GM23248 (cell line): ENCODE data around the gene ELMO1. TPM values are rescaled to one million over a fixed set of nuclear protein-coding genes. Genes with fewer than 3 reads are reported as not detected.

Experiments
- DNase-seq: peaks from one replicate; pipeline ENCODE4 v3.0.0-alpha.2; 2015
- H2AFZ ChIP-seq: fragments of 200-600 bp; sonication (generic); 2 replicates; pipeline ENCODE4 v1.6.1; 2016; ENCODE audit warnings: antibody characterized with exemption
- H3F3A ChIP-seq: fragments of 200-600 bp; sonication (generic); 2 replicates; pipeline ENCODE4 v1.6.1; 2016; ENCODE audit warnings: mild to moderate bottlenecking, antibody characterized with exemption, mixed run types; ENCODE audit not compliant: insufficient read depth
- H3K27ac ChIP-seq: fragments of 200-600 bp; sonication (generic); 2 replicates; pipeline ENCODE4 v1.5.1; 2016; ENCODE audit warnings: mild to moderate bottlenecking
- H3K27me3 ChIP-seq: fragments of 200-600 bp; sonication (generic); replicated peaks from 2 replicates; pipeline ENCODE4 v1.6.1; 2016; ENCODE audit warnings: mild to moderate bottlenecking; ENCODE audit not compliant: insufficient read depth
- H3K36me3 ChIP-seq: fragments of 200-600 bp; sonication (generic); 2 replicates; pipeline ENCODE4 v1.6.1; 2016; ENCODE audit warnings: low read depth, mild to moderate bottlenecking
- H3K4me1 ChIP-seq: fragments of 200-600 bp; sonication (generic); 2 replicates; pipeline ENCODE4 v1.6.1; 2016; ENCODE audit warnings: mild to moderate bottlenecking; ENCODE audit not compliant: insufficient read depth
- H3K4me2 ChIP-seq: fragments of 200-600 bp; sonication (generic); one replicate; pipeline ENCODE4 v1.6.1; 2016; ENCODE audit warnings: mild to moderate bottlenecking; ENCODE audit not compliant: unreplicated experiment
- H3K4me3 ChIP-seq: fragments of 200-600 bp; sonication (generic); 2 replicates; pipeline ENCODE4 v1.5.1; 2016; ENCODE audit warnings: mild to moderate bottlenecking
- H3K79me2 ChIP-seq: fragments of 200-600 bp; sonication (generic); 2 replicates; pipeline ENCODE4 v1.6.1; 2016; ENCODE audit warnings: mild to moderate bottlenecking; ENCODE audit not compliant: insufficient read depth
- H3K9ac ChIP-seq: fragments of 200-600 bp; sonication (generic); 2 replicates; pipeline ENCODE4 v1.6.1; 2016; ENCODE audit warnings: mild to moderate bottlenecking
- H3K9me2 ChIP-seq: fragments of 200-600 bp; sonication (generic); 2 replicates; pipeline ENCODE4 v1.6.1; 2016; ENCODE audit warnings: mixed run types, mild to moderate bottlenecking, moderate library complexity; ENCODE audit not compliant: insufficient read depth
- H3K9me3 ChIP-seq: fragments of 200-600 bp; sonication (generic); one replicate; pipeline ENCODE4 v1.6.1; 2017; ENCODE audit warnings: low read depth
- H4K20me1 ChIP-seq: fragments of 200-600 bp; sonication (generic); 2 replicates; pipeline ENCODE4 v1.6.0; 2016; ENCODE audit not compliant: insufficient read depth
- EZH2 ChIP-seq: fragments of 200-600 bp; sonication (generic); IDR thresholded peaks from 2 replicates; pipeline ENCODE4 v1.6.1; 2018; ENCODE audit warnings: antibody characterized with exemption, mild to moderate bottlenecking; ENCODE audit not compliant: insufficient read depth, poor library complexity, severe bottlenecking
- EZH2phosphoT487 ChIP-seq: fragments of 200-600 bp; sonication (generic); IDR thresholded peaks from 2 replicates; pipeline ENCODE4 v1.6.1; 2018; ENCODE audit warnings: antibody characterized with exemption, moderate library complexity, mild to moderate bottlenecking, low read depth; ENCODE audit not compliant: insufficient read depth
- WGBS, 2 experiments: methylation state at CpG; one replicate each; pipeline ENCODE4 v1.1.6; 2015 to 2017; ENCODE audit warnings: low lambda C conversion rate in 2 of 2, low coverage in 1 of 2; ENCODE audit errors: missing lambda C conversion rate in 2 of 2; 5-methylcytosine and 5-hydroxymethylcytosine counted together
- in situ Hi-C: fragments of 300-500 bp; cut with MboI; formaldehyde crosslinking; loops from 2 replicates; pipeline ENCODE4 v1.15.0; 2020
- polyA plus RNA-seq: library from polyadenylated mRNA; unstranded; fragments of >200 nt; fragmentation: Nextera tagmentation; extraction: Ambion mirVana; gene quantifications from 2 replicates; pipeline ENCODE4 v1.2.1, GENCODE V29; 2016
- total RNA-seq: library from RNA; depleted of rRNA; stranded (reverse); fragments of >200 nt; shearing (Covaris generic); gene quantifications from 2 replicates; pipeline ENCODE4 v1.2.3, GENCODE V29; 2014

Gene ELMO1
- total and polyA plus RNA-seq, 2 experiments from 2014 or later, result not detected

- 49% methylated on average over 2 of the region's 2 CpGs for WGBS, 2 experiments
- in situ Hi-C loops, result no loop called here
- Histone ChIP-seq H3K9me3 (no peaks in the 10 kb centered on the region), H4K20me1 (no peaks in the 10 kb centered on the region), H3K4me1 (no peaks in the 10 kb centered on the region), H3F3A (no peaks in the 10 kb centered on the region), H3K36me3 (no peaks in the 10 kb centered on the region), H3K4me3 (no peak overlapping the region), H2AFZ (no peak overlapping the region), H3K79me2 (no peaks in the 10 kb centered on the region), H3K27ac (no peak overlapping the region), H3K9ac (no peak overlapping the region), H3K4me2 (no peak overlapping the region), H3K27me3 (no peaks in the 10 kb centered on the region), H3K9me2 (no peaks in the 10 kb centered on the region)
- TF ChIP-seq EZH2phosphoT487, result no peak
- no peak for TF ChIP-seq EZH2
- no peak for DNase-seq
Observed at GRCh38 chr7:37173670-37174069, 275.0 kb downstream of the ELMO1 start.

- Histone ChIP-seq H4K20me1 (no peaks in the 10 kb centered on the region), H3F3A (no peaks in the 10 kb centered on the region), H3K36me3 (no peaks in the 10 kb centered on the region), H2AFZ (no peak overlapping the region), H3K27me3 (no peaks in the 10 kb centered on the region), H3K79me2 (no peaks in the 10 kb centered on the region), H3K9me3 (no peaks in the 10 kb centered on the region), H3K9me2 (no peaks in the 10 kb centered on the region), H3K4me2 (no peak overlapping the region), H3K4me1 (no peaks in the 10 kb centered on the region), H3K4me3 (no peak overlapping the region), H3K27ac (no peak overlapping the region), H3K9ac (no peak overlapping the region)
- no peak for DNase-seq
- in situ Hi-C loops, result no loop called here
- TF ChIP-seq EZH2 (no peak), EZH2phosphoT487 (no peak)
- WGBS, 2 experiments, result 19 to 29% methylated on average over 5 of the region's 5 CpGs
Observed at GRCh38 chr7:37162106-37162505, 286.6 kb downstream of the ELMO1 start.

GRCh38 chr7:37160656-37161055, 288.0 kb downstream of the ELMO1 start:
- H3K36me3 ChIP-seq, result no peaks in the 10 kb centered on the region
- no peaks in the 10 kb centered on the region for H4K20me1 ChIP-seq
- H3K9me2 ChIP-seq, result no peaks in the 10 kb centered on the region
- H3K9ac ChIP-seq, result no peak overlapping the region
- H3K9me3 ChIP-seq, result no peaks in the 10 kb centered on the region
- DNase-seq, result no peak
- H2AFZ ChIP-seq, result no peak overlapping the region
- TF ChIP-seq EZH2 (no peak), EZH2phosphoT487 (no peak)
- in situ Hi-C loops, result no loop called here
- 4 to 12% methylated on average over 2 of the region's 2 CpGs for WGBS, 2 experiments
- H3K4me2 ChIP-seq, result no peak overlapping the region
- H3K79me2 ChIP-seq, result no peaks in the 10 kb centered on the region
- no peak overlapping the region for H3K4me3 ChIP-seq
- H3F3A ChIP-seq, result no peaks in the 10 kb centered on the region
- no peak overlapping the region for H3K27ac ChIP-seq
- H3K4me1 ChIP-seq, result no peaks in the 10 kb centered on the region
- H3K27me3 ChIP-seq, result no peaks in the 10 kb centered on the region

GRCh38 chr7:37153376-37153775, 295.3 kb downstream of the ELMO1 start:
- in situ Hi-C loops, result no loop called here
- H3K4me1 ChIP-seq, result no peaks in the 10 kb centered on the region

More at GRCh38 chr7:37153376-37153775, 295.3 kb downstream of the ELMO1 start:
- Histone ChIP-seq H3K27me3 (no peaks in the 10 kb centered on the region), H3F3A (no peaks in the 10 kb centered on the region), H3K9me3 (no peaks in the 10 kb centered on the region), H3K27ac (no peak overlapping the region), H3K4me3 (no peak overlapping the region), H4K20me1 (no peaks in the 10 kb centered on the region), H3K36me3 (no peaks in the 10 kb centered on the region), H2AFZ (no peak overlapping the region), H3K79me2 (no peaks in the 10 kb centered on the region), H3K9ac (no peak overlapping the region), H3K9me2 (no peaks in the 10 kb centered on the region), H3K4me2 (no peak overlapping the region)
- DNase-seq, result no peak
- 30 to 39% methylated on average over 6 of the region's 6 CpGs for WGBS, 2 experiments
- TF ChIP-seq EZH2 (no peak), EZH2phosphoT487 (no peak)
